Activated T-cell treated with anti-CD3 and anti-CD28 coated beads, Interleukin-2, amount 50 U/mL, for 1 hour (primary cell): Measurements from ENCODE around the gene CYLD.

Experiments
- DNase-seq: peaks from one replicate; pipeline ENCODE4 v3.0.0-alpha.2; 2020

CYLD gene

GRCh38 chr16:50741225-50741780, 583 bp upstream of the CYLD start:
- no peak for DNase-seq

- DNase-seq = no peak
Measured at GRCh38 chr16:50742576-50743200, 802 bp downstream of the CYLD start.

- no peak for DNase-seq
Measured at GRCh38 chr16:50743581-50744225, 1.8 kb downstream of the CYLD start.

GRCh38 chr16:50744881-50745280, 3.0 kb downstream of the CYLD start:
- DNase-seq = no peak

GRCh38 chr16:50745940-50746339, 4.1 kb downstream of the CYLD start:
- DNase-seq = no peak

- no peak for DNase-seq
Measured at GRCh38 chr16:50747207-50747956, 5.5 kb downstream of the CYLD start.

- DNase-seq = no peak
Measured at GRCh38 chr16:50751528-50751927, 9.6 kb downstream of the CYLD start.

GRCh38 chr16:50752471-50753235, 10.8 kb downstream of the CYLD start:
- DNase-seq = no peak

- DNase-seq = no peak
Measured at GRCh38 chr16:50756473-50756872, 14.6 kb downstream of the CYLD start.

- no peak for DNase-seq
Measured at GRCh38 chr16:50761267-50761666, 19.4 kb downstream of the CYLD start.

- no peak for DNase-seq
Measured at GRCh38 chr16:50762241-50762640, 20.4 kb downstream of the CYLD start.

- no peak for DNase-seq
Measured at GRCh38 chr16:50763211-50763610, 21.3 kb downstream of the CYLD start.

- DNase-seq = no peak
Measured at GRCh38 chr16:50765260-50765659, 23.4 kb downstream of the CYLD start.

- DNase-seq = no peak
Measured at GRCh38 chr16:50765861-50766260, 24.0 kb downstream of the CYLD start.

GRCh38 chr16:50767197-50767596, 25.3 kb downstream of the CYLD start:
- DNase-seq = no peak

- no peak for DNase-seq
Measured at GRCh38 chr16:50771366-50771765, 29.5 kb downstream of the CYLD start.

GRCh38 chr16:50774405-50774804, 32.5 kb downstream of the CYLD start:
- no peak for DNase-seq

GRCh38 chr16:50774960-50775359, 33.1 kb downstream of the CYLD start:
- no peak for DNase-seq

GRCh38 chr16:50776037-50776436, 34.2 kb downstream of the CYLD start:
- no peak for DNase-seq

GRCh38 chr16:50778284-50779163, 36.6 kb downstream of the CYLD start:
- no peak for DNase-seq

- no peak for DNase-seq
Measured at GRCh38 chr16:50781043-50781442, 39.2 kb downstream of the CYLD start.

GRCh38 chr16:50781518-50781917, 39.6 kb downstream of the CYLD start:
- no peak for DNase-seq
